Measurements from ENCODE around the gene NDUFA13. TPM values are rescaled to one million over a fixed set of nuclear protein-coding genes. Genes with fewer than 3 reads are reported as not detected.
A peak's percentile ranks its signal among the peaks of the same experiment; 100 is the strongest.

NDUFA13 gene
- total RNA-seq, 1 donor from 2014 or later: 278 TPM

DNA sequence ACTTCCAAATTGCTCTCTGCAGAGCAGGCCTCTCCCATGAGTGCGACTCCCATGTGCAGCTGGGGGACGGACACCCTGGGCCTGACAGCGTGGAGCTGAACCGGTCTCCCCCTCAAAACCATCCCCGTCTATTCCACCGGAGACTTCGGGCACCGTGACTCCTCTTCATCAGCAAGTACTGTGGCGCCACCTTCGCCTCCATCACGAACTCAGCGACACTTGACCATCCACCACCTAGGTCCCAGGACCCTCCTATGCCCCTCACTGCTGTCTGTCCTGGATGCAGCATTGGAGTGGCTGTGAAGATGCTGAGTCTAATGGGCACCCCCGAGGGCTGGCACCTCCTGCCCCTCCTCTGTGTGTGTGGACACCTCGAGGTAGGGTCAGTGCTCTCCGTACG, 42.6 kb downstream of the NDUFA13 start:
- Mint-ChIP-seq H3K4me3 (ENCODE audit: unreplicated experiment) (peak overlapping the region; percentile 37), H3K27ac (ENCODE audit: unreplicated experiment) (no peak overlapping the region), H3K36me3 (ENCODE audit: low read depth, unreplicated experiment) (no peaks in the 10 kb centered on the region), H3K27me3 (ENCODE audit: unreplicated experiment) (peaks cover 11% of the 10 kb centered on the region), H3K9me3 (ENCODE audit: unreplicated experiment) (no peaks in the 10 kb centered on the region), H3K4me1 (ENCODE audit: unreplicated experiment) (peaks cover 5% of the 10 kb centered on the region)
- DNase-seq (ENCODE audit: low spot score): no peak
- TF ChIP-seq, protein P1, sequence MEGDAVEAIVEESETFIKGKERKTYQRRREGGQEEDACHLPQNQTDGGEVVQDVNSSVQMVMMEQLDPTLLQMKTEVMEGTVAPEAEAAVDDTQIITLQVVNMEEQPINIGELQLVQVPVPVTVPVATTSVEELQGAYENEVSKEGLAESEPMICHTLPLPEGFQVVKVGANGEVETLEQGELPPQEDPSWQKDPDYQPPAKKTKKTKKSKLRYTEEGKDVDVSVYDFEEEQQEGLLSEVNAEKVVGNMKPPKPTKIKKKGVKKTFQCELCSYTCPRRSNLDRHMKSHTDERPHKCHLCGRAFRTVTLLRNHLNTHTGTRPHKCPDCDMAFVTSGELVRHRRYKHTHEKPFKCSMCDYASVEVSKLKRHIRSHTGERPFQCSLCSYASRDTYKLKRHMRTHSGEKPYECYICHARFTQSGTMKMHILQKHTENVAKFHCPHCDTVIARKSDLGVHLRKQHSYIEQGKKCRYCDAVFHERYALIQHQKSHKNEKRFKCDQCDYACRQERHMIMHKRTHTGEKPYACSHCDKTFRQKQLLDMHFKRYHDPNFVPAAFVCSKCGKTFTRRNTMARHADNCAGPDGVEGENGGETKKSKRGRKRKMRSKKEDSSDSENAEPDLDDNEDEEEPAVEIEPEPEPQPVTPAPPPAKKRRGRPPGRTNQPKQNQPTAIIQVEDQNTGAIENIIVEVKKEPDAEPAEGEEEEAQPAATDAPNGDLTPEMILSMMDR (IDR thresholded peaks at IDR 0.05; ENCODE audit: unreplicated experiment): no peak

DNA sequence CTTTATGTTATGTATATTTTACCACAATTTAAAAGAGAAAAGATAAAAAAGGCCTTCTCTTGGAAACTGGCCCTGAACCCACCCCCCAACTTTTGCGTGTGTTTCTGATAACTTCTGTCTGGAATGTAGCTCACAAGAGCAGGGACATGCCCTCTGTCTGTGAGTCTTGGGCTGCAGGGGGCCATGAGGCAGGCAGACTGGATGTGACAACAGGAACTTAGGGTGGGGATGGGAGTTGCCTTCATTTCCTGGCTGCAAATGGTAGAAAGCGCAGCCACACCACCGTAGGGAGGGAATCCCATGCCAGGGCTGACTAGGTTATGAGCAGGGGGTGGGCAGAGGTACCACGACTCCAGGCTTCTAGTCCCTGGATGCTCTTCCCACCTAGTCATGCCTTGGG, 43.9 kb downstream of the NDUFA13 start:
- TF ChIP-seq, protein P1 (IDR thresholded peaks at IDR 0.05; ENCODE audit: unreplicated experiment): no peak
- Mint-ChIP-seq H3K27ac (ENCODE audit: unreplicated experiment) (no peak overlapping the region), H3K9me3 (ENCODE audit: unreplicated experiment) (no peaks in the 10 kb centered on the region), H3K36me3 (ENCODE audit: low read depth, unreplicated experiment) (no peaks in the 10 kb centered on the region), H3K4me1 (ENCODE audit: unreplicated experiment) (peaks cover 5% of the 10 kb centered on the region), H3K27me3 (ENCODE audit: unreplicated experiment) (peaks cover 11% of the 10 kb centered on the region), H3K4me3 (ENCODE audit: unreplicated experiment) (no peak overlapping the region)
- DNase-seq (ENCODE audit: low spot score): no peak

DNA sequence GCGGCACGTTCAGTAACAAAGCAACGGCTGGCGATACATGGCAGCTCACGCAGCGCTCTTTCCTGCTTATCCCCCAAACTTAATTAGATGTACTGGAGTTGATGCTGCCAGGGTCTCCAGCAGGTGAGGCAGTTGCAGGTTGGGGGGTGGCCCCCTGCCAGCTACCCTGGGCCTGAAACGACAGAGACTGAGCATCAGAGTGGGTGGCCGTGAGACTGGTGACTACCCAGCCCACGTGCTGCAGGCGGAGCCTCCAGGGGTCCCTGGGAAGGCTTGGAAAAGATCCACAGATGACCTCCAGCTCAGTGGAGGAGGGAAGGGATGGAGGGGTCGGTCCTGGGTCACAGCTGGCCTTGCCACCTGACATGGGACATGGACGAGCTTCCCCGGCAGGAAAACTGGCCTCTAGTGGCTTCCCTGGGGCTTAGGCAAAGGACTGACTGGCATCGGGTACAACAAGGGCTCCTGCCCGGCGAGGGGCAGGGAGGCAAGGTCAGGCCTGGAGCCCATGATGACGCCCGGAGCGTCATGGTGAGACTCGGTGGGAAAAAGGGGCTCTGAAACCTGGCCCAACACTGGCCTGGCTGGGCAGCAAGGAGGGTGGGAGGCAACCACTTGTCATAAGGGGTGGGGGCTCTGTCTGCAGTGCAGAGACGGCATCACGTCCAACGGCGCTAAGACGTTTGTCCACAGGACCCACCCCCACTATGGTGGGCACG, 46.1 kb downstream of the NDUFA13 start:
- H3K27me3 Mint-ChIP-seq (ENCODE audit: unreplicated experiment): peaks cover 11% of the 10 kb centered on the region
- H3K4me1 Mint-ChIP-seq (ENCODE audit: unreplicated experiment): peaks cover 5% of the 10 kb centered on the region
- H3K9me3 Mint-ChIP-seq (ENCODE audit: unreplicated experiment): no peaks in the 10 kb centered on the region
- H3K4me3 Mint-ChIP-seq (ENCODE audit: unreplicated experiment): no peak overlapping the region
- no peaks in the 10 kb centered on the region for H3K36me3 Mint-ChIP-seq (ENCODE audit: low read depth, unreplicated experiment)
- no peak overlapping the region for H3K27ac Mint-ChIP-seq (ENCODE audit: unreplicated experiment)
- no peak for DNase-seq (ENCODE audit: low spot score)
- TF ChIP-seq, protein P1 (IDR thresholded peaks at IDR 0.05; ENCODE audit: unreplicated experiment): no peak

DNA sequence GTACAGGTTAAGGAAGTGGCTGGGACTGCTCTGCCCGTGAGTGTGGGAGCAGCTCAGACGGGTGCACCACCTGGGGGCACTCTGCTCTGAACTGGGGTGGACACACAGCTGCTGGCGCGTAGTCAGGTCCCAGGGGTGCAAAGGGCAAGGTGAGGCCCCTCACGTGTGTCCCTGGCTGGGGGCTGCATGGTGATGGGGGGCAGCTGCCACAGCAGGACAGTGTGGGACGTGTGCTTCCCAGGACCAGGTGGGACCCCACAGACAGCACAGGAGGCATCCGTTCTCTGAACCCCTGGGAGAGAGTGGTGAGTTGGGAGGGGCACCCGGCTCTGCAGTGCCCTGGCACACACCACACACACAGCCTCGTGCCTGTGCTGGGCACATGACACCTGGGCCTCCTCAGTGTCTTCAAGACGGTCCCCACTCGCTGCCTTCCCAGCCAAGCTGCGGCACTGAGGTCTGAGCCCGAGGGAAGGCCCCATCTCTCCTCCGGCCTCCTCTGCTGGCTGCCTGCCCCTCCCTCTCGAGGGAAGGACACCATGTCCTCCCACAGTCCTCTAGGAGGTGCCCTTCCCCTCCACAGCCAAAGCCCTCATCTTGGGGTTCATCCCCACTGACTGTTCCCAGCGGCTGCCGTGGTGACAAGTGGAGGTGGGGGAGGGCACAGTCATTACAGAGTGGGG, 46.8 kb downstream of the NDUFA13 start:
- no peaks in the 10 kb centered on the region for H3K36me3 Mint-ChIP-seq (ENCODE audit: low read depth, unreplicated experiment)
- no peaks in the 10 kb centered on the region for H3K9me3 Mint-ChIP-seq (ENCODE audit: unreplicated experiment)
- no peak overlapping the region for H3K27ac Mint-ChIP-seq (ENCODE audit: unreplicated experiment)
- TF ChIP-seq, protein P1 (IDR thresholded peaks at IDR 0.05; ENCODE audit: unreplicated experiment): no peak
- peaks cover 11% of the 10 kb centered on the region for H3K27me3 Mint-ChIP-seq (ENCODE audit: unreplicated experiment)
- peaks cover 5% of the 10 kb centered on the region for H3K4me1 Mint-ChIP-seq (ENCODE audit: unreplicated experiment)
- H3K4me3 Mint-ChIP-seq (ENCODE audit: unreplicated experiment): no peak overlapping the region
- no peak for DNase-seq (ENCODE audit: low spot score)

DNA sequence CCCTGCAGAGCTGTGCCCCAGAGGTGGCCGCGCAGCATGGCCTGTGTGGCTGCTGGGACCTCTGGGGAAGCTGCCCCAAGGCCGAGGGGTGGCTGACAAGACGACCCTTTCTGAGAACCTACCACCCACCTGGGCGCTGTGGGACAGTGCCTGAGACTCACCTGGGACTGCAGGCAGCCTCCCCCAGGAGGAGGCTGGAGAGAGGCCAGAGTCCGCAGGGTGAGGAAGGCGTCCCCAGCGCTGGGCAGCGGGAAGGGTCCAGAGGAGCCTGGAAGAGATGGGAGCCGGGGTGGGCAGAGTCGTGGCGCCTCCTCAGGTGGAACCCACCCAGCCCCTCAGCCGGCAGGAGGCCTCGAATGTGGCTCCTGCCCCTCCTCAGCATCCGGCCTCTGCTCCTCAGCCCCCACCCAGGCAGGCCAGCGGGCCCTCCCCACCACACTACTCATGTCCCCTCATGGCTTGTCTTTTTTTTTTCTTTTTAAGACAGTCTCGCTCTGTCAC, 47.4 kb downstream of the NDUFA13 start:
- TF ChIP-seq, protein P1 (IDR thresholded peaks at IDR 0.05; ENCODE audit: unreplicated experiment): no peak
- H3K9me3 Mint-ChIP-seq (ENCODE audit: unreplicated experiment): no peaks in the 10 kb centered on the region
- H3K4me3 Mint-ChIP-seq (ENCODE audit: unreplicated experiment): no peak overlapping the region
- no peak overlapping the region for H3K27ac Mint-ChIP-seq (ENCODE audit: unreplicated experiment)
- DNase-seq (ENCODE audit: low spot score): no peak
- peaks cover 8% of the 10 kb centered on the region for H3K27me3 Mint-ChIP-seq (ENCODE audit: unreplicated experiment)
- H3K4me1 Mint-ChIP-seq (ENCODE audit: unreplicated experiment): peaks cover 5% of the 10 kb centered on the region
- no peaks in the 10 kb centered on the region for H3K36me3 Mint-ChIP-seq (ENCODE audit: low read depth, unreplicated experiment)

Data from endothelial cell (in vitro differentiated cells).